ENCODE results near the gene LCN2.
A peak's percentile ranks its signal among the peaks of the same experiment; 100 is the strongest.

Gene LCN2

DNA sequence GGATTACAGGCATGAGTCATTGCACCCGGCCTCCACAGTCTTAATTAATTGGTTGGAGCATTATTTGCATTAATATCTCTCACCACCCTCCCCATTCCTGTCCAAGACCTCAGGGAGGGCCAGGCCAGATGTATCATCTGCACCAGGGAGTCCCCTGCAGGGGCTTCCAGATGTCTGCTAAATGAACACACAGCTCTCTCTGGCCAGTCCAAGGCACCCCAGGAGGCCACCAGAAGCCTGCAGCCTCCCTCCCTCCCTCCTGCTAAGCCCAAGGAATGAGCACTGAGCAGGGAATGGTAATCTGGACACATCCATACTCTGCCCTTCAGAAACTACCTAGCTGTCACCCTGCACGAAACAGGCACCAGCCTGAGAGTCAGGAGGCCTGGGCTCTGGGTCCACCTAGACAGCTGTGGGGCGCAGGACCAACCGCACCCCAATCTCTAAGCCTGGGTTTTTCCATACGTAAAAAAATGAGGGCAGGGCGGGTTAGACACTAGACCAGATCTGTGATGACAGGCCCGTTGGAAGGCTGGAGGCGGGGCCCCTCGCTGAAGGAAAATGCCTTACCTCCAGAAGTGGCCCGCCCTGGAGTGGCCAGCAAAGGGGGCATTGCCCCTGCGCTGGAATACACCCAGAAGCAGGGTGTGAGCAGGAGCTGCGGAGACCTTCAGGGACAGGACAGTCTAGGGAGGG is 33.8 kb downstream of the LCN2 start:
- TF ChIP-seq, protein P1, sequence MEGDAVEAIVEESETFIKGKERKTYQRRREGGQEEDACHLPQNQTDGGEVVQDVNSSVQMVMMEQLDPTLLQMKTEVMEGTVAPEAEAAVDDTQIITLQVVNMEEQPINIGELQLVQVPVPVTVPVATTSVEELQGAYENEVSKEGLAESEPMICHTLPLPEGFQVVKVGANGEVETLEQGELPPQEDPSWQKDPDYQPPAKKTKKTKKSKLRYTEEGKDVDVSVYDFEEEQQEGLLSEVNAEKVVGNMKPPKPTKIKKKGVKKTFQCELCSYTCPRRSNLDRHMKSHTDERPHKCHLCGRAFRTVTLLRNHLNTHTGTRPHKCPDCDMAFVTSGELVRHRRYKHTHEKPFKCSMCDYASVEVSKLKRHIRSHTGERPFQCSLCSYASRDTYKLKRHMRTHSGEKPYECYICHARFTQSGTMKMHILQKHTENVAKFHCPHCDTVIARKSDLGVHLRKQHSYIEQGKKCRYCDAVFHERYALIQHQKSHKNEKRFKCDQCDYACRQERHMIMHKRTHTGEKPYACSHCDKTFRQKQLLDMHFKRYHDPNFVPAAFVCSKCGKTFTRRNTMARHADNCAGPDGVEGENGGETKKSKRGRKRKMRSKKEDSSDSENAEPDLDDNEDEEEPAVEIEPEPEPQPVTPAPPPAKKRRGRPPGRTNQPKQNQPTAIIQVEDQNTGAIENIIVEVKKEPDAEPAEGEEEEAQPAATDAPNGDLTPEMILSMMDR (conservative IDR thresholded peaks at IDR 0.05): no peak
- H3K27ac ChIP-seq: no peak overlapping the region

DNA sequence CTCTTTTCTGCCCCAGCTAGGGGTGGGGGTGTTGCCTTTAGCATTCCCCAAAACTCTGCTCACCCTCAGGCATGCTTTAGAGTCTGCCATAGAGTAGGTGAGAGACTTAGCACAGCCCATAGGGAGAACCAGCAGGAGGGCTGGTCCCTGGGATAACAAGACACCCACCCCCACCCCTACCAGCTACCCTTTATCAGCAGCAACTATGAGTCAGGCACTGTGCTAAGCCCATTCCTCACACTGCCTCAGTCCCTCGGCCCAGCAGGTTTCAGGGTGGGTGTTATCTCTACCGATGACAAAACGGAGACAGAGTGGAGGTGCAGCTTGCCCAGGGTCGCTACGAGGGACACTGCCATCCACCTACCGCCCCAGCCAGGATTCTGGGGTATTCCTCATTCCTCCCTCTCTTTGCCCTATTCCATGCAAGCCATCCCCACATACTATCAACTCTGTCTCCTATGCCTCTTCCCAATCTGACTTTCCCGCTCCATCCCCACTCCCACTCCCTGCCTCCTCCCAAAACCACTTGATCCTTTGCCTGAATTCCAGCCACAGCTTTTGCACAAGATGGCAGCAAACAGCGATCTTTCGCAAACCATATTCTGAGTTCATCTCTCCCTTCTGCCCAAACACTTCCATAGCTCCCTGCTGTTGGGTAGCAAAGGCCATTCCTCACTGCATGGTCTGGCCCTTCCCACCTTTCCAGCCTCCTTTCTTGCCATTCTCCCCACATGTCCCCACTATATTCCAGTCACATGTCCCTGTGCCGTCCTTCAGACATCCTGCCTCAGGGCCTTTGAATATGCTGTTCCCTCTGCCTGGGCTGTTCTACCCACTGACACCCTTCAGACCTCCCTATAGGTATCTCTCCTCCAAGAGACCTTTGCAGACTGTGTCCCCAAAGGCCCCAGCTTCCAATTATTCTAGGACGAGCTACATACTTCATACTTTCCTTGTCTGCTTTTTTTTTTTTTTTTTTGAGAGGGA is 37.0 kb downstream of the LCN2 start:
- H3K27ac ChIP-seq: no peak overlapping the region
- TF ChIP-seq, protein P1 (conservative IDR thresholded peaks at IDR 0.05): no peak

DNA sequence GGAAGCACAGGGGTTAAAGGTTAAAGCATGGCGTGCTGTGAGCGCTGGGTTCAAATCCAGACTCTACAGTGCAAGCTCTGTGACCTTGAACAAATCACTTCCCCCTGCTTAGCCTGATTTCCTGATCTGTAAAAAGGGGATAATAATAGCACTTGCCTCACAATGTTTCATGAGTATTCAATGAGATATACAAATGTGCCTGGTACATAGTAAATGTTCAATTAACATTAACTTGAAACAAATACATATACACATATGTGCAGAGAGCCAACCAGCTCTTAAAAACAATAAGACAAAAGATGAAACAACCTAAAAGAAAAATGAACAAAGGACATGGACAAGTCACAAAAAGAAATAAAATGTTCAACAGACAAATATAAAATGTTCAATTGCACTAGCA is 38.1 kb downstream of the LCN2 start:
- no peak overlapping the region for H3K27ac ChIP-seq
- TF ChIP-seq, protein P1 (conservative IDR thresholded peaks at IDR 0.05): no peak

DNA sequence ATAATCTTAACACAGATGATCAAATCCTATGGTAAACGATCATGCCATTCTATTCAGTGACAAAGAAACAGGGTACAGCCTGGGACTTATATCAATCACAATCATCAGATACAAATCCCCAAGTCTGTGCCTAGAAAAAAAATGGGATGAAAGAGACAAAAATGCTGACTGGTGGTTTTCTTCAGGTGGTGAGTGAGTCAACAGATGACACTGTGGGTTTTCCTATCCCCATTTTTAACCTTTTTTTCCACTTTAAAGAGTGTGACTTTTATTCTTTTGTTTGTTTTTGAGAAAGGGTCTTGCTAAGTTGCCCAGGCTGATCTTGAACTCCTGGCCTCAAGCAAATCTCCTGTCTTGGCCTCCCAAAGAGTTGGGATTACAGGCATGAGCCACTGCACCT is 39.0 kb downstream of the LCN2 start:
- TF ChIP-seq, protein P1 (conservative IDR thresholded peaks at IDR 0.05): no peak
- H3K27ac ChIP-seq: no peak overlapping the region

DNA sequence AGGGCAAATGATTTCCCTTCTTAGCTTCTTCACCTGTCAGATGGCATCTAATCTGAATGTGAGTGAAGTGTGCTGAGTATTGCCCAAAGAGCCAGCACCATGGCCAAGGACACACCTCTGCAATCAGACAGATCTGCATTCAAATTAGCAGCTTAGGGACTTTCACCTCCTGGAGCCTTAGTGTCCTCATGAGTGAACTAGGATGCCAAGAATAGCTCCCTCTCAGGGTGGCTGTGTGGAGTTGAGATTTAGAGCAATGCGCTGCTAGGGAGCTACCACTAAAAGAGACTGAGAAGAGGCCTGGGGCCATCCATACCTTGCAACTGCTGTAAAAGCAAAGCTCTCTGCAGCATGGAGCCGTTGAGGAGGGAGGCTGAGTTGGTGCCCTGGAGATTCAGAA is 40.8 kb downstream of the LCN2 start:
- H3K27ac ChIP-seq: peak overlapping the region; percentile 90; the same call in 1 of the 2 replicates
- TF ChIP-seq, protein P1 (conservative IDR thresholded peaks at IDR 0.05): no peak

DNA sequence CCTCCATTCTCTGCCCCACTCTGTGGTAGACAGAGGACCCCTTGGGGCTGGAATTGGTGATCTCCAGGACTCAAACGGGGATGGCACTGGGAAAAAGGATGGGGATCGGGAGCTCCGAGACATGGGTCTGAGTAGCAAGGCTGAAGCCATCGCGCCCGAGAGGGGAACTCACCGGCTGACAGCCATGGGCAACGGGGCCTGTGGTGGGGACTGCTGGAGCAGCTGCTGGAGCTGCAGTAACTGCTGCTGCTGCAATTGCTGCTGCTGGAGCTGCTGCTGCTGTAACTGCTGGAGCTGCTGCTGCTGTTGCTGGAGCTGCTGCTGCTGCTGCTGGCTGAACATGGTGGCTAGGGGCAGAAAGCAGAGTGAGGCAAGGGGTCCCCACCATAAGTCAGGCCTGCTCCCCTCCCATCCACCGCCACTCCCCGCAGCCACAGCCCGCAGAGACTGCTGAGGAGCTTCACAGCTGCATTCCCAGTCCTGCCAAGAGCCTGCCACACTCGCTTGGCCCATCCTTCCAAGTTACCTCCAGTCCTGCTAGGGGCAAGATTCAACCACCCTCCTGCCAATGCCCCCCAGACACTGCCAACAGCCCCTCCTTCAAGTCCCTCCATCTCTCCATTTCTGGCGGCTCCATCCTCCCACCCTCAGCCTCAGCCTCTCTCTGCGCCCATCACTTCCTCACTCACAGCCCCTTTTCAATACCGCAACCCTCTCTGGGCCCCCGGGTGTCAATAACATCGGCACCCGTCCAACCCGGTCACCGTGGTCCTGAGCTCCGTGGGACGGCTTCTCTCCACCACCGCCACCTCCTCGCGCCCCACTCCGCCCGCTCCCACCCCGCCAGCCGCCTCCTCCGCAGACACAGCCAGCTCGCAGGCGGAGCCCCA is 41.5 kb downstream of the LCN2 start:
- H3K27ac ChIP-seq: peak overlapping the region; percentile 90
- TF ChIP-seq, protein P1 (conservative IDR thresholded peaks at IDR 0.05): no peak
